Ishikawa (cell line): ENCODE measurements around the gene RNLS.

Experiments
- CEBPB ChIP-seq: IDR thresholded peaks from 2 replicates; pipeline ENCODE4 v1.6.1; 2012
- CREB1 ChIP-seq: IDR thresholded peaks from 2 replicates; pipeline ENCODE4 v1.6.1; 2012; ENCODE audit warnings: low read depth
- EGR1 ChIP-seq: IDR thresholded peaks from 2 replicates; pipeline ENCODE4 v1.6.1; 2012
- EP300 ChIP-seq: IDR thresholded peaks from 2 replicates; pipeline ENCODE4 v1.6.1; 2012; ENCODE audit warnings: borderline replicate concordance
- FOXM1 ChIP-seq: IDR thresholded peaks from 2 replicates; pipeline ENCODE4 v1.6.1; 2012; ENCODE audit warnings: low read depth, borderline replicate concordance
- MAX ChIP-seq: IDR thresholded peaks from 2 replicates; pipeline ENCODE4 v1.6.1; 2012
- NFIC ChIP-seq: IDR thresholded peaks from 2 replicates; pipeline ENCODE4 v1.6.1; 2012
- RAD21 ChIP-seq: IDR thresholded peaks from 2 replicates; pipeline ENCODE4 v1.6.1; 2012; ENCODE audit warnings: low read depth
- REST ChIP-seq: IDR thresholded peaks from 2 replicates; pipeline ENCODE4 v1.6.1; 2012; ENCODE audit warnings: low read depth, mild to moderate bottlenecking
- TAF1 ChIP-seq: IDR thresholded peaks from 2 replicates; pipeline ENCODE4 v1.6.1; 2012; ENCODE audit warnings: low read depth, mild to moderate bottlenecking
- TEAD4 ChIP-seq: IDR thresholded peaks from 2 replicates; pipeline ENCODE4 v1.6.1; 2012
- USF1 ChIP-seq: IDR thresholded peaks from 2 replicates; pipeline ENCODE4 v1.6.1; 2012
- YY1 ChIP-seq: IDR thresholded peaks from 2 replicates; pipeline ENCODE4 v1.6.1; 2012; ENCODE audit warnings: low read depth

GRCh38 chr10:88616250-88616977 lies 33.3 kb upstream of the RNLS start:
- no peak for TF ChIP-seq REST
- TF ChIP-seq YY1, result no peak
- no peak for TF ChIP-seq EP300
- no peak for TF ChIP-seq EGR1
- no peak for TF ChIP-seq FOXM1
- TF ChIP-seq MAX, result no peak
- TF ChIP-seq TAF1, result no peak
- no peak for TF ChIP-seq USF1
- TF ChIP-seq CEBPB, result no peak
- no peak for TF ChIP-seq NFIC
- TF ChIP-seq TEAD4, result no peak
- TF ChIP-seq RAD21, result no peak
- TF ChIP-seq CREB1, result no peak
